ENCODE data around the gene GGT6.

- TF ChIP-seq, protein P1, sequence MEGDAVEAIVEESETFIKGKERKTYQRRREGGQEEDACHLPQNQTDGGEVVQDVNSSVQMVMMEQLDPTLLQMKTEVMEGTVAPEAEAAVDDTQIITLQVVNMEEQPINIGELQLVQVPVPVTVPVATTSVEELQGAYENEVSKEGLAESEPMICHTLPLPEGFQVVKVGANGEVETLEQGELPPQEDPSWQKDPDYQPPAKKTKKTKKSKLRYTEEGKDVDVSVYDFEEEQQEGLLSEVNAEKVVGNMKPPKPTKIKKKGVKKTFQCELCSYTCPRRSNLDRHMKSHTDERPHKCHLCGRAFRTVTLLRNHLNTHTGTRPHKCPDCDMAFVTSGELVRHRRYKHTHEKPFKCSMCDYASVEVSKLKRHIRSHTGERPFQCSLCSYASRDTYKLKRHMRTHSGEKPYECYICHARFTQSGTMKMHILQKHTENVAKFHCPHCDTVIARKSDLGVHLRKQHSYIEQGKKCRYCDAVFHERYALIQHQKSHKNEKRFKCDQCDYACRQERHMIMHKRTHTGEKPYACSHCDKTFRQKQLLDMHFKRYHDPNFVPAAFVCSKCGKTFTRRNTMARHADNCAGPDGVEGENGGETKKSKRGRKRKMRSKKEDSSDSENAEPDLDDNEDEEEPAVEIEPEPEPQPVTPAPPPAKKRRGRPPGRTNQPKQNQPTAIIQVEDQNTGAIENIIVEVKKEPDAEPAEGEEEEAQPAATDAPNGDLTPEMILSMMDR (conservative IDR thresholded peaks at IDR 0.05; ENCODE audit: low read length): no peak
- TF ChIP-seq EZH2phosphoT487 (IDR thresholded peaks at IDR 0.05; ENCODE audit: borderline replicate concordance): no peak
Measured at GRCh38 chr17:4573669-4574068, 13.3 kb upstream of the GGT6 start.
